ENCODE measurements around the gene SGF29. TPM values are rescaled to one million over a fixed set of nuclear protein-coding genes. Genes with fewer than 3 reads are reported as not detected.

SGF29 gene
- total RNA-seq: 33.0 and 38.0 TPM in 2 replicates

- Mint-ChIP-seq H3K4me1 (ENCODE audit: low read depth) (peaks cover 19% of the 10 kb centered on the region), H3K4me3 (ENCODE audit: low read depth) (peak within 1 kb of the TSS; percentile 87), H3K27me3 (ENCODE audit: low read depth) (no peaks in the 10 kb centered on the region), H3K9me3 (no peaks in the 10 kb centered on the region), H3K36me3 (ENCODE audit: low read depth) (peaks cover 21% of the 10 kb centered on the region), H3K27ac (peak within 1 kb of the TSS; percentile 97)
- DNase-seq (ENCODE audit: low spot score): peak; percentile 90
- intact Hi-C loops (cut with micrococcal nuclease): loop anchor here (1.0 kb wide), 1 partner anchor 62 kb away; the partner anchor contains the start of gene CLN3
These were observed at the start of gene SGF29 for GRCh38 chr16:28553776-28554633. SGF29 (plus strand) TSS chr16:28553920; CDS start chr16:28581070, 27,150 bp downstream.

DNA sequence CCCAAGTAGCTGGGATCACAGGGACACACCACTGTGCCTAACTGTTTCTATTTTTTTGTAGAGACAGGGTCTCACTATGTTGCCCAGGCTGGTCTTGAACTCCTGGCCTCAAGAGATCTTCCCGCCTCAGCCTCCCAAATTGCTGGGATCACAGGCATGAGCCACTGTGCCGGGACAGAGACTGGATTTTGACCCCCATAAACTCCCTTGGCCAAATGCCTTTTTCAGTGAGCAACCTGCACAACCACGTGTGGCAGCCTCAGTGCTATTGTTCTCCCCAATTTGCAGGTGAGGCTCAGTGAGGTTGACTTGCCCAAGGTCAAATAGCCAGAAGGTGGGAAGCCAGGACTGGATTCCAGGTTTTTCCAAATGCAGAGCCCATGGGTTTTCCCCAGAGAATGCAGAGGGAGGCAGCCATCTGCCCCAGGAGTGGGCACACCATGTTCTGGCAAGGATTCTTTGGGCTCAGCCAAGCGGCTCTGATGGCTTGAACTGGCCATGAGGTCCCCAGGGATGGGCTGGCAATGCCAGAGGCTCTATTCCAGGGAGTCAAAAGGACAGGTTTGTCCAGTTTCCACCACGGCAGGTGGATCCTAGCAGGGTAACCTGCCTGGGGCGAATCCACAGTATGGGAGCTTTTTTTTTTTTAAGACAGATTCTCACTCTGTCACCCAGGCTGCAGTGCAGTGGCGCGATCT lies 48.9 kb upstream of the SGF29 start:
- Mint-ChIP-seq H3K27ac (no peak overlapping the region), H3K9me3 (no peaks in the 10 kb centered on the region), H3K36me3 (ENCODE audit: low read depth) (peaks cover 2% of the 10 kb centered on the region), H3K4me1 (ENCODE audit: low read depth) (peaks cover 10% of the 10 kb centered on the region), H3K4me3 (ENCODE audit: low read depth) (no peak overlapping the region), H3K27me3 (ENCODE audit: low read depth) (no peaks in the 10 kb centered on the region)
- no peak for DNase-seq (ENCODE audit: low spot score)
- intact Hi-C loops (cut with micrococcal nuclease): no loop called here

DNA sequence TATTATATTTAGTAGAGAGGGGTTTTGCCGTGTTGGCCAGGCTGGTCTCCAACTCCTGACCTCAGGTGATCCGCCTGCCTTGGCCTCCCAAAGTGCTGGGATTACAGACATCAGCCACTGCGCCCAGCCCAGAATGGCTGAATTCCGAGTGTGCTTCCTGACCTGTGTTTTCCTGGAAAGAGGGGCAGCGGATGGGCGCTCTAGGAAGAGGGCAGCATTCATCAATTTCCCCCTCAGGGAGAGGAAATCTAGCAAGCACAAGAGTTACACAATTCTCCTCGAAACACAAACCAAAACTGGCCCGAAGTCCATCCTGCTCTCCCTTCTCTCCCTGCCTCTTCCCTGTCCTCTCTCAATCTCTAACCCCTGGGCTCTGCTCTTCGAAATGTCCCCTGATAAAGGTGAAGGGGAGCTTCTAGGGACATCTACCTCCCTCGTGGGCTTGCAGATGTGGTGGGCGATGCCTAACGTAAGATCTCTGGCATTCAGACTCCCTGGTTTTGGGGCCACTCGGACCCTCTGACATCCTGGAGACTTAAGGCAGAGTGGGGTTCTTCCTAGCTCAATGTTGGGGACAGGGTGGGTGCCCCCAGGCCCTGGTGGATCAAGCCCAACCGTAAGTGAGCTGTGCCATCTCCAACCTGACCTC lies 48.1 kb upstream of the SGF29 start:
- Mint-ChIP-seq H3K4me3 (ENCODE audit: low read depth) (no peak overlapping the region), H3K27me3 (ENCODE audit: low read depth) (no peaks in the 10 kb centered on the region), H3K27ac (no peak overlapping the region), H3K36me3 (ENCODE audit: low read depth) (no peaks in the 10 kb centered on the region), H3K4me1 (ENCODE audit: low read depth) (peaks cover 10% of the 10 kb centered on the region), H3K9me3 (no peaks in the 10 kb centered on the region)
- no peak for DNase-seq (ENCODE audit: low spot score)
- intact Hi-C loops (cut with micrococcal nuclease): no loop called here

DNA sequence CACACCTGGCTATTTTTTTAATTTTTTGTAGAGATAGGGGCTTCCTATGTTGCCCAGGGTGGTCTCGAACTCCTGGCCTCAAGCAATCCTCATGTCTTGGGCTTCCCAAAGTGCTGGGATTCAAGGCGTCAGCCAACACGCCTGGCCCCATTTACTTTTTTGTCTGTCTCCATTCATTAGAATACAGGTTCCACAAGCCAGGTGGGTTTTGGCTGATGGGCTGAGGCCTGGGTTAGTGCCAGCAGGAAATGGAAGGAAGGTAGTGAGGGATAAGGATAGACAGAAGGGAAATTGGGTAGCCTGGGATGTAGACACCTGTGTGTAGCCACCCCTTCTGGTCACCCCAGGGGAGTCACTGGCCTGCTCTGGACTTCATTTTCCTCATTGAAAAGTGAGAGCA lies 42.7 kb upstream of the SGF29 start:
- Mint-ChIP-seq H3K4me1 (ENCODE audit: low read depth) (peaks cover 10% of the 10 kb centered on the region), H3K9me3 (no peaks in the 10 kb centered on the region), H3K36me3 (ENCODE audit: low read depth) (no peaks in the 10 kb centered on the region), H3K27ac (no peak overlapping the region), H3K27me3 (ENCODE audit: low read depth) (no peaks in the 10 kb centered on the region), H3K4me3 (ENCODE audit: low read depth) (no peak overlapping the region)
- DNase-seq (ENCODE audit: low spot score): no peak
- intact Hi-C loops (cut with micrococcal nuclease): no loop called here

DNA sequence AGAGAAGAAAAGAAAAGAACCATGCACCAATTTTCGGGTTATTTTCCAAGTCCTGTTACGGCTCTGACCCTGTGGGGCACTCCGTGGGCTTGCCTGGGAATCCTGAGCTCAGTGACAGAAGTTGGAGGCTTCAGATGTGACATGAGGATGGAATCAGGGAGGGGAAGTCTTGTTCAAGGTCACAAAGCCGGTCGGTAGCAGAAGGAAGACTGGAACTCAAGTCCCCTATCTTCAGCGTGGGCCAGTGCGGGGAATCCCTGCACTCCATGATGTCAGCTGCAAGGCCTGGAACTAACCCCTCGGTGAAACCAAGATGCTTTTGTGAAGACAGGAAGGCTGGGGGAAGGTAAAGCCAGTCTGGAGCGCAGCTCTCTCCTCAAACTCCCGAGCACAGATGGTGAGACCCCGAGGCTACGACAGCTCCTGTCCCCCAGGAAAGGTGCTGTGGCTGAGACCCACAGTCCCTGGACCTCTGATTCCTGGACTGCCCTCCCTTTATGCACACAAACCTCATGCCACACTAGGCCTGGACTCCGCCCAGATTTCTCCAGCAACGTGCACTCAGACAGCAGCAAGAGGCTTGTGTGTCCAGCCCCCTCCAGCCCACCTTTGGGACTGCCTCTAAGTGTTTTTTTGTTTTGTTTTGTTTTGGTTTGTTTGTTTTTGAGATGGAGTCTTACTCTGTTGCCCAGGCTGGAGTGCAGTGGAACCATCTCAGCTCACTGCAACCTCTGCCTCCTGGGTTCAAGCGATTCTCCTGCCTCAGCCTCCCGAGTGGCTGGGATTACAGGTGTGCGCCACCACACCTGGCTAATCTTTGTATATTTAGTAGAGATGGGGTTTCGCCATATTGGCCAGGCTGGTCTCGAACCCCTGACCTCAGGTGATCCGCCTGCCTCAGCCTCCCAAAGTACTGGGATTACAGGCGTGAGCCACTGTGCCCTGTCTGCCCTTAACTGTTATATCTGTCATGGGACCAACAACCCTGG lies 41.6 kb upstream of the SGF29 start:
- Mint-ChIP-seq H3K9me3 (no peaks in the 10 kb centered on the region), H3K4me3 (ENCODE audit: low read depth) (no peak overlapping the region), H3K4me1 (ENCODE audit: low read depth) (peaks cover 10% of the 10 kb centered on the region), H3K27me3 (ENCODE audit: low read depth) (no peaks in the 10 kb centered on the region), H3K27ac (no peak overlapping the region), H3K36me3 (ENCODE audit: low read depth) (no peaks in the 10 kb centered on the region)
- no peak for DNase-seq (ENCODE audit: low spot score)
- intact Hi-C loops (cut with micrococcal nuclease): no loop called here

- intact Hi-C loops (cut with micrococcal nuclease): no loop called here
- Mint-ChIP-seq H3K36me3 (ENCODE audit: low read depth) (no peaks in the 10 kb centered on the region), H3K9me3 (no peaks in the 10 kb centered on the region), H3K27me3 (ENCODE audit: low read depth) (no peaks in the 10 kb centered on the region), H3K4me3 (ENCODE audit: low read depth) (no peak overlapping the region), H3K27ac (no peak overlapping the region), H3K4me1 (ENCODE audit: low read depth) (no peaks in the 10 kb centered on the region)
- no peak for DNase-seq (ENCODE audit: low spot score)
These were observed 40.1 kb upstream of the SGF29 start for GRCh38 chr16:28513484-28514181.

DNA sequence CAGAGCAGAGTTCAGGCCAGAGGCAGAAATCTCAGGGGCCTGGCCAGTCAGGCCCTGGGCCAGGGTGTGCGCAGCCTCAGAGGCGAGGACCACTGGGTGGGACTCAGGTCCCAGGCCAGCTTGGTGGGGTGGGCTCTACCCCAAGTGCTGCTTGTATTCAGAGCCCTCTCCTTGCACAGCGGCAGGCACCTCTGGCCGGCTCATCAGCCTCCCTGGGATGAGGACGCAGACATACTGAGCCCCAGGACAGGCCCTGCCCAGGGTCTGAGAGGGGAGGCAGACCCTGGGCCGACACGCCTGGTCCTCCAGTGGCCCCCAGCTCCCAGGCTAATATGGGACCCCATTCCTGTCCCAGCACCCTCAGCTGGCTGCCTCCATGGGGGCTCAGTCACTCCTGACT lies 39.5 kb upstream of the SGF29 start:
- no peak overlapping the region for H3K4me3 Mint-ChIP-seq (ENCODE audit: low read depth)
- intact Hi-C loops (cut with micrococcal nuclease): no loop called here
- no peaks in the 10 kb centered on the region for H3K36me3 Mint-ChIP-seq (ENCODE audit: low read depth)
- no peak overlapping the region for H3K27ac Mint-ChIP-seq
- no peaks in the 10 kb centered on the region for H3K4me1 Mint-ChIP-seq (ENCODE audit: low read depth)
- no peak for DNase-seq (ENCODE audit: low spot score)
- no peaks in the 10 kb centered on the region for H3K27me3 Mint-ChIP-seq (ENCODE audit: low read depth)
- no peaks in the 10 kb centered on the region for H3K9me3 Mint-ChIP-seq

DNA sequence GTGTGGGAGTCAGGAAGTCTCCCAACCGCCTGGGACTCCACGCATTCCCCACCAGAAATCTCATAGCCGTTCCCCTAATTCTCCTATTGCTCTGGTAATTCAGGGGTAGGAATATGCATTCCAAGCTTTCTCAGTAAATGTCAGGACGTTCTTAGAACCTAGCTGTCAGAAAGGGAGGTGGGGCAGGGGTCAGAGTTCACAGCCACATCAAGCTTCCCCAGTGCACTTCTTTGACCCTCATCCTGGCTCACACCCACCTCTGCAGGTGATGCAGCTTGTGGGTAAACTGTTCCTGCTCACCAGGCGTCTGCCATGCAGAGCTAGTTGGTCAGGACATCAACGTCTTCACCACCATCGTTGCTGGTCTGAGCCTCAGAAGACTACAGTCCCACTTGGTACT lies 33.0 kb upstream of the SGF29 start:
- Mint-ChIP-seq H3K4me1 (ENCODE audit: low read depth) (peaks cover 3% of the 10 kb centered on the region), H3K36me3 (ENCODE audit: low read depth) (no peaks in the 10 kb centered on the region), H3K27me3 (ENCODE audit: low read depth) (no peaks in the 10 kb centered on the region), H3K4me3 (ENCODE audit: low read depth) (no peak overlapping the region), H3K27ac (no peak overlapping the region), H3K9me3 (no peaks in the 10 kb centered on the region)
- intact Hi-C loops (cut with micrococcal nuclease): no loop called here
- DNase-seq (ENCODE audit: low spot score): no peak

DNA sequence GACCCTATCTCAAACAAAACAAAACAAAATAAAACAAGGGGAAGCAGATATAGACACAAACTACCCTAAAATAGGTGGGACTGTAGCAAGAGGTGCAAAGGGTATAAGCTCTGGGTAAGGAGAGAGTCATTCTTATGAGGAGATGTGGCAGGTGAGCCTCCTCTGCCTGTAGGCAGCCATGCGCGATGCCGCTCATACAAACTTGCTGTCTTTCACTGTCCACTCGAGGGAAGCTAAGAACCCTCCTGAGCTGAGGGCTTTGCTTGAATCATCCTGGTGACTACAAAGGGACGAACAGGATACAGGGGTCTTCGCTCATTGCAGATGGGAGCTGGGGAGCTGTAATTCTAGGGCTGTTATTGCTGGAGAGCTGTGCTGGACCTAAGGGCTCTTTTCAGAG lies 32.3 kb upstream of the SGF29 start:
- H3K9me3 Mint-ChIP-seq: no peaks in the 10 kb centered on the region
- peaks cover 3% of the 10 kb centered on the region for H3K4me1 Mint-ChIP-seq (ENCODE audit: low read depth)
- no peak for DNase-seq (ENCODE audit: low spot score)
- intact Hi-C loops (cut with micrococcal nuclease): no loop called here
- no peaks in the 10 kb centered on the region for H3K36me3 Mint-ChIP-seq (ENCODE audit: low read depth)
- H3K27ac Mint-ChIP-seq: no peak overlapping the region
- H3K27me3 Mint-ChIP-seq (ENCODE audit: low read depth): peaks cover 2% of the 10 kb centered on the region
- no peak overlapping the region for H3K4me3 Mint-ChIP-seq (ENCODE audit: low read depth)

DNA sequence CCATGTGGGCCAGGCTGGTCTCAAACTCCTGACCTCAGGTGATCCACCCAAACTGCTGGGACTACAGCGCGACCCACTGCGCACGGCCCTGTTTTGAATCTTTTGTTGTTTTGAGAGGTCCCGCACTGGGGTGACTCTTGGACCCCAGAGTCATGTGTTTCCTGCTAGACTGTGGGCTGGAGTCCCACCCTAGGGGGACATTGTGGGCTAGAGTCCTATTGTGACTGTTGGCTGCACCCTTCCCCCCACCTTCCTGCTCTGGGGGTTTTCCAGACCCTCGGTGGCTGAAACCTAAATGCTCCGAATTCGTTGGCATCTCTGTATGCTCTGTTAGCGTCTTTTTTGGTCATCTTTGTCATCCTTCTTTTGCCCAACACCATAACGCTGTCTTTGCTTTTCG lies 30.9 kb upstream of the SGF29 start:
- H3K27ac Mint-ChIP-seq: no peak overlapping the region
- intact Hi-C loops (cut with micrococcal nuclease): no loop called here

GRCh38 chr16:28524681-28525171 lies 29.0 kb upstream of the SGF29 start:
- no peak for DNase-seq (ENCODE audit: low spot score)
- H3K4me3 Mint-ChIP-seq (ENCODE audit: low read depth): no peak overlapping the region
- H3K27ac Mint-ChIP-seq: no peak overlapping the region
- H3K36me3 Mint-ChIP-seq (ENCODE audit: low read depth): no peaks in the 10 kb centered on the region
- H3K27me3 Mint-ChIP-seq (ENCODE audit: low read depth): peaks cover 4% of the 10 kb centered on the region
- intact Hi-C loops (cut with micrococcal nuclease): no loop called here
- H3K9me3 Mint-ChIP-seq: no peaks in the 10 kb centered on the region
- H3K4me1 Mint-ChIP-seq (ENCODE audit: low read depth): peaks cover 3% of the 10 kb centered on the region

More for the DNA sequence above, 30.9 kb upstream of the SGF29 start:
- Mint-ChIP-seq H3K9me3 (no peaks in the 10 kb centered on the region), H3K36me3 (ENCODE audit: low read depth) (no peaks in the 10 kb centered on the region), H3K4me3 (ENCODE audit: low read depth) (no peak overlapping the region), H3K4me1 (ENCODE audit: low read depth) (peaks cover 3% of the 10 kb centered on the region), H3K27me3 (ENCODE audit: low read depth) (peaks cover 4% of the 10 kb centered on the region)
- no peak for DNase-seq (ENCODE audit: low spot score)
